Adrenal gland (tissue), 12 donors: ENCODE results near the gene CACNA1C. TPM values are rescaled to one million over a fixed set of nuclear protein-coding genes. Genes with fewer than 3 reads are reported as not detected.

Experiments used
- DNase-seq, 7 donors: peaks; one replicate each; pipeline ENCODE4 v3.0.0-alpha.2; 2019 to 2020
- H3K27ac ChIP-seq, 5 donors: fragments of 200-600 bp; sonication (generic) in 4 of 5; 1 replicate in 3 of 5; 2 replicates in 2 of 5; pipeline versions ENCODE4 v1.5.1 to v1.8.0; 2016 to 2020; ENCODE audit warnings: mild to moderate bottlenecking in 1 of 5
- H3K27me3 ChIP-seq: fragments of 200-600 bp; 2 replicates; pipeline ENCODE4 v1.8.0; 2021
- H3K36me3 ChIP-seq, 2 donors: fragments of 200-600 bp; replicated peaks in 1 of 2; 1 replicate in 1 of 2; 2 replicates in 1 of 2; pipeline versions ENCODE4 v1.5.1 to v1.8.0; 2018 to 2022
- H3K4me1 ChIP-seq, 2 donors: fragments of 200-600 bp; replicated peaks in 1 of 2; 1 replicate in 1 of 2; 2 replicates in 1 of 2; pipeline versions ENCODE4 v1.5.1 to v1.8.0; 2018 to 2021
- H3K4me3 ChIP-seq, 4 donors: fragments of 200-600 bp; sonication (generic) in 3 of 4; one replicate each; pipeline ENCODE4 v1.5.1; 2016 to 2018
- H3K9me3 ChIP-seq, 3 donors: fragments of 200-600 bp; sonication (generic) in 1 of 3; replicated peaks in 1 of 3; 1 replicate in 2 of 3; 2 replicates in 1 of 3; pipeline versions ENCODE4 v1.5.1 to v1.8.0; 2016 to 2021
- POLR2A ChIP-seq, 2 donors: fragments of 450-650 bp; IDR thresholded peaks; one replicate each; pipeline ENCODE4 v1.6.1; 2017; ENCODE audit warnings: antibody characterized with exemption in 2 of 2, mild to moderate bottlenecking in 2 of 2, moderate library complexity in 1 of 2
- WGBS, 4 donors: extraction: QIAGEN DNeasy Blood & Tissue Kit in 2 of 4; methylation state at CpG; one replicate each; pipeline versions ENCODE4 v1.1.5 to v1.1.7; 2013 to 2017; 5-methylcytosine and 5-hydroxymethylcytosine counted together
- intact Hi-C, 2 donors: fragments of 100-400 bp; cut with DNase I; formaldehyde crosslinking; loops; one replicate each; pipeline versions ENCODE4 v1.14.1 to v1.15.0; 2022 to 2023
- polyA plus RNA-seq, 3 donors: library from polyadenylated mRNA; stranded (reverse); fragments of 200-250 nt in 2 of 3; fragments of 350-450 nt in 1 of 3; fragmentation: Illumina TruSeq in 1 of 3; extraction: RNeasy Lipid Tissue Mini Kit (QIAGEN cat#74804) in 1 of 3; gene quantifications; one replicate each; pipeline ENCODE4 v1.2.3, GENCODE V29; 2013 to 2014
- total RNA-seq, 9 donors: library from RNA; depleted of rRNA in 4 of 9; stranded (reverse); fragments of >200 nt in 4 of 9; fragments of 120-200 nt in 1 of 9; fragmentation: NEBNext Ultra II Directional in 1 of 9; extraction: Animal tissue kit (Norgen Biotek cat#: 25700) in 1 of 9; gene quantifications; one replicate each; pipeline versions ENCODE4 v1.1.0 to v1.2.4, GENCODE V29; 2013 to 2023
- TF ChIP-seq, protein P1 (sequence below), 6 experiments: fragments of 450-650 bp in 4 of 6; fragments of 200-600 bp in 2 of 6; sonication (generic) in 1 of 6; IDR thresholded peaks; 1 replicate in 5 of 6; 2 replicates in 1 of 6; pipeline versions ENCODE4 v1.5.1 to v1.8.0; 2016 to 2021; ENCODE audit warnings: antibody characterized with exemption in 6 of 6, mild to moderate bottlenecking in 2 of 6, moderate library complexity in 1 of 6
- donor health status: healthy with polysubstance abuse.
- donor health status: Bipolar disorder and iron deficiency.
- donor health status: DM: yes; HTN: yes; CAD: no.
- donor health status: DM: no; HTN: no; CAD: no.
- donor health status: DM: no; HTN: no; CAD: no.
- donor health status: DM: yes; HTN: yes; CAD: no.

The CACNA1C gene
- total and polyA plus RNA-seq, 12 donors, result 1.4 to 5.8 (median 3.5) TPM

DNA sequence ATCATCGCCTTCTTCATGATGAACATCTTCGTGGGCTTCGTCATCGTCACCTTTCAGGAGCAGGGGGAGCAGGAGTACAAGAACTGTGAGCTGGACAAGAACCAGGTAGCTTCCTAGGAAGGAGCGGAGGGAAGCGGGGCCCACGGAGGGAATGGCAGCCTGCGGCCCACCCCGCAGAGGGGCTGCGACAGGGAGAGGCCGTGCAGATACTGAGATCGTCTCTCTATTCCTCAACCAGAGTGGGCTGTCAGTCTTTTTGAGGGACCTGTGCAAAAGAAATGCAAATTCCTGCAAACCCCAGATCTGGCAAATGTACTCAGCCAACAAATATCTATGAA is 555.8 kb downstream of the CACNA1C start:
- Histone ChIP-seq H3K4me3 (no peak overlapping the region), H3K27me3 (no peaks in the 10 kb centered on the region), H3K4me1 (no peaks in the 10 kb centered on the region), H3K9me3 (no peaks in the 10 kb centered on the region), H3K27ac (no peak overlapping the region), H3K36me3 (no peaks in the 10 kb centered on the region)
- no peak for DNase-seq
- intact Hi-C loops, result no loop called here
- 86 to 93% (median 90%) methylated on average over 11 to 12 of the region's 12 CpGs for WGBS, 4 donors
- TF ChIP-seq, protein P1, sequence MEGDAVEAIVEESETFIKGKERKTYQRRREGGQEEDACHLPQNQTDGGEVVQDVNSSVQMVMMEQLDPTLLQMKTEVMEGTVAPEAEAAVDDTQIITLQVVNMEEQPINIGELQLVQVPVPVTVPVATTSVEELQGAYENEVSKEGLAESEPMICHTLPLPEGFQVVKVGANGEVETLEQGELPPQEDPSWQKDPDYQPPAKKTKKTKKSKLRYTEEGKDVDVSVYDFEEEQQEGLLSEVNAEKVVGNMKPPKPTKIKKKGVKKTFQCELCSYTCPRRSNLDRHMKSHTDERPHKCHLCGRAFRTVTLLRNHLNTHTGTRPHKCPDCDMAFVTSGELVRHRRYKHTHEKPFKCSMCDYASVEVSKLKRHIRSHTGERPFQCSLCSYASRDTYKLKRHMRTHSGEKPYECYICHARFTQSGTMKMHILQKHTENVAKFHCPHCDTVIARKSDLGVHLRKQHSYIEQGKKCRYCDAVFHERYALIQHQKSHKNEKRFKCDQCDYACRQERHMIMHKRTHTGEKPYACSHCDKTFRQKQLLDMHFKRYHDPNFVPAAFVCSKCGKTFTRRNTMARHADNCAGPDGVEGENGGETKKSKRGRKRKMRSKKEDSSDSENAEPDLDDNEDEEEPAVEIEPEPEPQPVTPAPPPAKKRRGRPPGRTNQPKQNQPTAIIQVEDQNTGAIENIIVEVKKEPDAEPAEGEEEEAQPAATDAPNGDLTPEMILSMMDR (IDR thresholded peaks at IDR 0.05), result no peak
- TF ChIP-seq POLR2A (IDR thresholded peaks at IDR 0.05), result no peak

DNA sequence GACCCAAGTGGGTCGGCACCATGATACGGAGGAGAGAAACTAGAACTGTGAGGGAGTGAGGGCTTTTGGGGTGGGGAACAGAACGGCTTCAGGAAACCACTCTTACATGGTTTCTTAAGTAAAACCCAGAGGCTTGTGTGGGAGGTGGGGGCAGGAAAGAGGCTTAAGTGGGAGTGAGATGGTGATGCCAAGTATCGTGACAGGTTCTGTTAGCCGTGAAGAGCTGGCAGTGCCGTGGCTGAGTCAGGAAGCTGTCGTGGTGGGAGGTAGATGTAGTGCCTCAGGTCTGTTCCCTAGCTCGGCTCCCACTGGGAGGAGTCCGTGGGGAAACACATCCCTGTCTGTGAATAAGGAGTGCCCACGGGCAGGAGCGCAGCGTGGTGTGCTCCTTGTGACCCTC is 556.2 kb downstream of the CACNA1C start:
- Histone ChIP-seq H3K36me3 (no peaks in the 10 kb centered on the region), H3K27ac (no peak overlapping the region)

DNA sequence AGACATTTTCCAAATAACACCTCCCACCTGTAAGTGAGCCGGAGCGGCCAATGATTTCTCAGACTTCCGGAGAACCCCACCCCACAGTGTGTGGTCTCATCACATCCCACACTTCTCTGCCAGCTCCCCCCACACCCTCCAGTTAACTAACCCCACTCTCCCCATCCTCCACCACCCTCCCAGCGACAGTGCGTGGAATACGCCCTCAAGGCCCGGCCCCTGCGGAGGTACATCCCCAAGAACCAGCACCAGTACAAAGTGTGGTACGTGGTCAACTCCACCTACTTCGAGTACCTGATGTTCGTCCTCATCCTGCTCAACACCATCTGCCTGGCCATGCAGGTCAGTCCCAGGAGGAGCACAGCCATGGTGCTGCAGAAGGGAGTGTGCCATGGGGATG is 557.6 kb downstream of the CACNA1C start:
- TF ChIP-seq, protein P1 (IDR thresholded peaks at IDR 0.05), result no peak
- TF ChIP-seq POLR2A (IDR thresholded peaks at IDR 0.05), result no peak
- Histone ChIP-seq H3K36me3 (no peaks in the 10 kb centered on the region), H3K27ac (no peak overlapping the region), H3K27me3 (no peaks in the 10 kb centered on the region), H3K4me1 (peaks cover 0 to 6% of the 10 kb centered on the region in 2 donors), H3K9me3 (no peaks in the 10 kb centered on the region), H3K4me3 (no peak overlapping the region)
- intact Hi-C loops, result no loop called here
- no peak for DNase-seq
- 90 to 96% (median 93%) methylated on average over 10 to 11 of the region's 11 CpGs for WGBS, 4 donors

More for the DNA sequence above, 556.2 kb downstream of the CACNA1C start:
- WGBS, 4 donors, result 62 to 77% (median 70%) methylated on average over 11 to 12 of the region's 12 CpGs
- Histone ChIP-seq H3K9me3 (no peaks in the 10 kb centered on the region), H3K4me3 (no peak overlapping the region), H3K4me1 (peaks cover 0 to 3% of the 10 kb centered on the region in 2 donors), H3K27me3 (no peaks in the 10 kb centered on the region)
- TF ChIP-seq POLR2A (IDR thresholded peaks at IDR 0.05), result no peak
- TF ChIP-seq, protein P1 (IDR thresholded peaks at IDR 0.05), result no peak
- intact Hi-C loops, result no loop called here
- no peak for DNase-seq

DNA sequence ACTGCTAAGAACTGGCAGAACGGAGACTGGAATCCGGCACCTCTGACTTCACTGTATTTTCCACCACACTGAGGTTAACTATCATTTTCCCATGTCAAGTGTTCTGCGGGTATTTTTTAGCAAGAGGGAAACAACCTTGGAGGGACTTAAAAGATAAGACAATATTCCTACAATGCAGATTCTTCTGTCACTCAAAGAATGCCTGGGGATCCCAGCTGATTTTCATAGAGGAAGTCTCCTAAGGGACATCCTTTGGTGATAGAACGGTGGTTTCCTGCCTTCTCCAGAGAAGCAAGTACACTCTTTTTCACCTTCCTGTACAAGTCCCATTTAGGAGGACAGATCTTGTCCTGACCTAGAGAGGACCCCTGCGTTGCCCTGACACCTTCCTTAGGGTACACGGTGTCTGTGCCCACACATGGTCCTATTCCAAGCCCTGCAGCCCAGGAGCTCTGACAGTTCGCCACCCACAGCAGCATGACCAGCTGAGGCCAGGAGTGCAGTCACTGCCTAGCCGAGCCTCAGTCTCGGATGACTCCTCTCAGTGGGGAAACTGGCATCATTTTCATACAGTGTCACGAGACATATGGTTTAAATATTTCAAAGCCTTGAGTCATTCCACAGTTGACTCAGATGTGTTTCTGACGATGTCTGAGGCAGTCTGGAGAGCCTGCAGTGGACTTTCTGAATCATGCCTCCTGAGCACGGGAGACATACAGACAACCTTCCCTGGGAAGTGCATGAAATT is 560.7 kb downstream of the CACNA1C start:
- no peaks in the 10 kb centered on the region for H3K27me3 ChIP-seq
- DNase-seq, result peak; percentile 28 to 79 (median 63)
- H3K9me3 ChIP-seq, result no peaks in the 10 kb centered on the region
- H3K4me1 ChIP-seq, result peaks cover 0 to 6% of the 10 kb centered on the region in 2 donors
- H3K4me3 ChIP-seq, result no peak overlapping the region
- peak in 1 of 2 donors; percentile 39 for TF ChIP-seq POLR2A (IDR thresholded peaks at IDR 0.05)
- TF ChIP-seq, protein P1 (IDR thresholded peaks at IDR 0.05), result no peak
- peak overlapping the region in 2 of 5 donors; percentile 28 to 75 for H3K27ac ChIP-seq
- intact Hi-C loops, result no loop called here
- H3K36me3 ChIP-seq, result no peaks in the 10 kb centered on the region
- 42 to 58% (median 46%) methylated on average over 11 to 12 of the region's 12 CpGs for WGBS, 4 donors
